ENCODE data around the gene NPTX1. TPM values are rescaled to one million over a fixed set of nuclear protein-coding genes. Genes with fewer than 3 reads are reported as not detected.

The NPTX1 gene
- total RNA-seq, 1 experiment from 2014 or later = not detected

DNA sequence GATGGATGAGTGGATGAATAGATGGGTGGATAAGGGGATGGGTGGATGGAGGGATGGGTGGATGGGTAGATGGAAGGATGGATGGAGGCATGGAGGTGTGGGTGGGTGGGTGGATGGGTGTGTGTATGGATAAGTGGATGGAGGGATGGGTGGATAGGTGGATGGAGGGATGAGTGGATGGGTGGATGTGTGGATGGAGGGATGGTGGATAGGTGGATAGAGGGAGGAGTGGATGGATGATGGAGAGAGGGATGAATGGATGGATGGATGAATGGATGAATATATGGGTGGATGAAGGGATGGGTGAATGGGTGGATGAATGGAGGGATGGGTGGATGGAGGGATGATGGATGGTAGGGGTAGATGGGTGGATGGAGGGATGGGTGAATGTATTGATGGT lies 27.5 kb upstream of the NPTX1 start:
- no peak for DNase-seq (ENCODE audit: low spot score)

DNA sequence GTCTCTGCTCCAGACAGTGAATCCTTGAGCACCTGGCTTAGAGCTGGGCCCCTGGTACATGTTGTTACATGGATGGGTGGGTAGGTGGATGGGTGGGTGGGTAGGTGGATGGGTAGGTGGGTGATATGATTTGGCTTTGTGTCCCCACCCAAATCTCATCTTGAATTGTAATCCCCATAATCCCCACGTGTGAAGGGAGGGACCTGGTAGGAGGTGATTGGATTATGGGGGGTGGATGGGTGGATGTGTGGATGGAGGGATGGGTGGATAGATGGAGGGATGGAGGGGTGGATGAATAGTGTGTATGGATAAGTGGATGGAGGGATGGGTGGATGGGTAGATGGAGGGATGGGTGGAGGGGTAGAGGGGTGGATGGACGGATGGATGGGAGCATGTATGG lies 26.6 kb upstream of the NPTX1 start:
- no peak for DNase-seq (ENCODE audit: low spot score)

DNA sequence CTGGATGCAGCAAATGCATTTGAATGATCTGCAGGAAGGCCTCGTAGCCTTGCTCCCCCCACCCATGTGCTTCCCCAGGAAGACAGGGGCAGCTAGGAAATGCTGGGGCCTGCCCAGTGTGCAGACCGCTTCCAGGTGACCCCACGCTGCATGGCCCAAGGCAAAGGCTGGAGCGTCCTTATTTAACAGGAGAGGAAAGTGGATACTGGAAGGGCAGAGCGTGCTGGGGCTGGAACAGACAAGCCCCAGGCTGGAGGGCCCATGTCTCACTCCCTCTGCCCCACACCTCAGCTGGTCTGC lies 26.1 kb upstream of the NPTX1 start:
- no peak for DNase-seq (ENCODE audit: low spot score)

DNA sequence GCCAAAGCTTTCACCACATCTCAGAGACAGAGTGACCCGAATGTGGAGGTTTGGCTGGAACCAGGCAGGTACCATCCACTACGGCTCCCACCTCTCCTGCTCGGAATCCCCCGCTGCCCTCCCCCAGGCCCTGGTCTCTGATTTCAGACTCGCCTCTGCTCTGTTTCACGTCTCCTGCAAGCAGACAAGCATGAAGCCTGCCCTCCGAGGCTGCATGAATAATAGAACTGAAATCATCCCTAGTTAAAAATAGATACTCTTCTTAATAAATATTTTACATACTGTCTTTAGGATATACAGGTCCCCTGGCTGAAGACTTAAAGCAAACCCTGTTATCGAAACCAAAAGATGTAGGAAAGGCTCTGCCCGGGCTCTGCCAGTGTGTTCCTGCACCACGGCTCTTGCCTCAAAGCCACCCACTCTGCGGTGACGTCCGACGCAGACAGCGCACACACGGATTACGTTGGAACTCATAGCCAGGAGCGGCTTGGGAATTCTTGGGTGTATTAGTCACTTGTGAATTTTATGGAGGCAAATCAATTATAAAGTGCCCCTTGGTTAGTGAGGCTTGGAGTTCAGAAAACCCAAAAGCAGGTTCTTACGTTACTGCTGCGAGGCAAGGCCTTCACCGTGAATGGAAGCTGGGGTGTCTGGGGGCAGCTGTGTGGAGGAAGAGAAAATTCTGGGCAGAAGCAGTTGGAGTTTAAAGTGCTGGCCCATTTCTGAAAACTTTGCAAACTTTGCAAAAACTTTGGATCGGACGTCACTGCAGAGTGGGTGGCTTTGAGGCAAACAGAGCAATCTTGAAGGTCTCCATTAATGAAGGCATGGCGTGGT lies 25.6 kb upstream of the NPTX1 start:
- DNase-seq (ENCODE audit: low spot score) = no peak

DNA sequence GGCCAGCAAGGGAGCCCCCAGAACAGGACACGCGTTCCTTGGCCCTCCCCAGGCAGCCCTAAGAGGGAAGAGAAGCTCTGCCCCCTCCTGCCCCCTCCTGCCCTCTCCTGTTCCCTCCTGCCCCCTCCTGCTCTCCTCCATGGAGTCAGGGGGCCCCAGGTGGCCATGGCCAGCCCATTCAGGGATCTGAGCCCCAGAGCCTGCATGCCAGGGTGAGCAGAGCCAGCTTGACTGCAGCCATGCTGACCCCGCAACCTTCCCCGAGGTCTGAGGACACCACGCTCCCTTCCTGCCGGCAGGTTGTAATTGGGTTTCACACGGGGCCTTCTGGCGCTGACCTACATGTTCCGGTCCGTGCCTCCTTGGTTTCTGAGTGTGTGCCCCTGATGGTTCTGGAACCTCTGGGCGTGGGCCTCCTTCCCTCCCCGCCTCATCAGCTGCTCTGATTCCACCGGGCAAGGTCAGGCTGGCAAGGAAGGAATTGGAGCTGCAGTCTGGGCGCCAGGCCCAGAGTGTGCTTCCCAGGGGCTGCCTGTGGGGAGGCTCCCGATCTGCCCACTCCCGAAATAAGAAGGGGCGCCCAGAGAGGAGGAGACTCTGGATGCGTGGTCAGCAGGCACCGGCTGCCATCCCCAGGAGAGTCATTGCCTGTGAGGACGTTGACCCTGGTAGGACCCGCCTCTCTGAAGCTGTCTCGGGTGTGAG lies 23.7 kb upstream of the NPTX1 start:
- no peak for DNase-seq (ENCODE audit: low spot score)

DNA sequence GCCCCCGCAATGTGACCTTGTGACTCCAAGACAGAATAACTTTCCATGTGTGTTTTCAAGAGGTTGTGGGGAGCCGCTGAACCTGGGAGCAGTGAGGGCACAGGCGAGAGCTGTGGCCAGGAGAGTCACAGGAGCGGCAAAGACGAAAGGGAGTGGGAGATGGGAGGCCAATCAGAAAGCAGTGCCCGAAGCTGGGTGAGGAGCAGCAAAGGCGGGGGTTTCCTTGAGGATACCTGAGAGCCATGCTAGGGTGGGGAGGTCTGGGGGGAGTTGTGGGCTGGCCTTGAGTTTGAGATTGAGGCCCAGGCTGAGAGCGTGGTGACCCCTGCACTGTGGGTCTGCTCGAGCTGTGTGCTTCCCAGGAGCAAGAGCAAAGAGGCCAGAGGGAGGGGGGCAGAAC lies 23.2 kb upstream of the NPTX1 start:
- DNase-seq (ENCODE audit: low spot score) = no peak

DNA sequence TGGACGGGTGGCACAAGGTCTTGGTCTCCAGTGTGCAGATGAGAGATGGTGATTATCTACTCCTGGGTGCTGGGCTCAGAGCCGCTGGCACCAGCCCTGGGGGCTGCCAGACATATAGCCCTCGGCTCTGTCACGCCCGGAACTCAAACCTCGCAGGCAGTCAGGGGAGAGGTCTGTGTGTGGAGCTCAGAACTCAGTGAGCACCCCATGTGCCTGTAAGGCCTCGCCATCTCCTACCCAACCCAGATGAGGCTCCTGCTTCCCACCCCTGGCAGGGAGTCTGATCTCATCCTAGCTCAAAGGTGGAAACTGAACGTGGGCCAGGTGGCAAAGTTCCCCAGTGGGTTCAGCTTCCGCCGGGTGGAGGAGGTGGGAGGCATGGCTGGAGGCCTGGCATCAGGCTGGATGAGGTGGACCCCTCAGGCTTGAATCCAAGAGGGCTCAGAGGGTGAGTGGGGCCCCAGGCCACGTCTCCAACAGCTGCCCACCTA lies 22.6 kb upstream of the NPTX1 start:
- DNase-seq (ENCODE audit: low spot score) = no peak

DNA sequence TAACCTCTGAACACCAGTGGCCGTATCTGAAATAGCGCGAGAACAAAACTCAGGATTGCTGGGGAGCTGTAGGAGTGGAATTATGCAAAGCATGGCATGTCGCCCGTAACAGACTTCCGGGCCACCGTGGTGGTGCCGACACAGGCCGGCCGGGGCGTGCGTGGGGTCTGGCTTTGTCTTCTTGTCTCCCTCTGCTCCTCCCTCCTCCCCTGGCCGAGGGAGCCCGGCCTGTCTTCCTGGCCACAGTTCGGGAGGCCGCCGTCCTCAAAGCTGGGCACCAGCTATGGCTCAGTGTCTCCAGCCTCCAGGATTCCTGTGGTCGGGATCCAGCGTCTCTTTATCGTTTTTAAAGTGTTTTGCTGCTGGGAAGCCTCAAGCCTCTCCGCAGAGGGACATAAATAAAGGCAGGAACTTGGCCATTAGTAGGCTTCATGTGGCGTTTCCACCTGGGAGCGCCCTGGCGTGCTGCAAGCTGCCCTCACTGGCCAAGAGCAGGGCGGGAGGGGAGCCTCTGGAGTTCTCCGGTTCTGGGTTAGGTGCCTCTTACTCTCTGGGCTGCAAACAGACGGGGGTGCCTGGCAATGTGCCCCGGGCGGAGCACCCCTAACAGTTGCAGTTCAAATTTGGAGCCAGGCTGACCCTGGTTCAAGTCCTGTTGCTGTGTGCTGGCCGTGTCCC lies 22.0 kb upstream of the NPTX1 start:
- no peak for DNase-seq (ENCODE audit: low spot score)

DNA sequence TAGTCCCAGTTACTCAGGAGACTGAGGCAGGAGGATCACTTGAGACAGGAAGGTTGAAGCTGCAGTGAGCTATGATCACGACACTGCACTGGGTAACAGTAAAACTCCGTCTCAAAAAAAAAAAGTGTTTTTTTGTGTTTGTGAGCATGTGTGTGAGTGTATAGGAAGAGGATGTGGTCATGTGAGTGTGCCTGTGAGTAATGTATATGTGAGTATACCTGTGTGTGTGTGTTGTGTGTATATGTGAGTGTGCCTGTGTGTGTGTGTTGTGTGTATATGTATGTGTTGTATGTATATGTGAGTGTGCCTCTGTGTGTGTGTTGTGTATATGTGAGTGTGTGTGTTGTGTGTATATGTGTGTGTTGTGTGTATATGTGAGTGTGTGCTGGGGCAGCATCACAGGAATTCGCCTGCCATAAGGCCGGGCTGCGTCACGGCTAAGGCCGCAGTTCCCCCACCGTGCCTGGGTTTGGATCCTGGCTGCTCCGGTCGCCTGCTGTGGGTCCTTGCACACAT lies 21.4 kb upstream of the NPTX1 start:
- DNase-seq (ENCODE audit: low spot score) = no peak

DNA sequence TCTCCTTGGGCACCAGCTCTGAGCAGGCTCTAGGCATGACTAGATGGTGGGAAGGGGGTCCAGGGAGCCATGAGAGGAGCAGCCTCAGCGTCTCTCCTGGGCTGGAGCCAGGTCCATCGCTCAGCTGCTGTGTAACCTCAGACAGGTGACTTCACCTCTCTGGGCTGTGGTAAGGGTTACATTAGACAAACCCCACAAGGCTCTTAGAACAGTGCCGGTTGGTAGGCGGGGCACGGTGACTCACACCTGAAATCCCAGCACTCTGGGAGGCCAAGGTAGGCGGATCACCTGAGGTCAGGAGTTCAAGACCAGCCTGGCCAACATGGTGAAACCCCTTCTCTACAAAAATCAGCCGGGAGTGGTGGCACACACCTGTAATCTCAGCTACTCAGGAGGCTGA lies 18.1 kb upstream of the NPTX1 start:
- no peak for DNase-seq (ENCODE audit: low spot score)

DNA sequence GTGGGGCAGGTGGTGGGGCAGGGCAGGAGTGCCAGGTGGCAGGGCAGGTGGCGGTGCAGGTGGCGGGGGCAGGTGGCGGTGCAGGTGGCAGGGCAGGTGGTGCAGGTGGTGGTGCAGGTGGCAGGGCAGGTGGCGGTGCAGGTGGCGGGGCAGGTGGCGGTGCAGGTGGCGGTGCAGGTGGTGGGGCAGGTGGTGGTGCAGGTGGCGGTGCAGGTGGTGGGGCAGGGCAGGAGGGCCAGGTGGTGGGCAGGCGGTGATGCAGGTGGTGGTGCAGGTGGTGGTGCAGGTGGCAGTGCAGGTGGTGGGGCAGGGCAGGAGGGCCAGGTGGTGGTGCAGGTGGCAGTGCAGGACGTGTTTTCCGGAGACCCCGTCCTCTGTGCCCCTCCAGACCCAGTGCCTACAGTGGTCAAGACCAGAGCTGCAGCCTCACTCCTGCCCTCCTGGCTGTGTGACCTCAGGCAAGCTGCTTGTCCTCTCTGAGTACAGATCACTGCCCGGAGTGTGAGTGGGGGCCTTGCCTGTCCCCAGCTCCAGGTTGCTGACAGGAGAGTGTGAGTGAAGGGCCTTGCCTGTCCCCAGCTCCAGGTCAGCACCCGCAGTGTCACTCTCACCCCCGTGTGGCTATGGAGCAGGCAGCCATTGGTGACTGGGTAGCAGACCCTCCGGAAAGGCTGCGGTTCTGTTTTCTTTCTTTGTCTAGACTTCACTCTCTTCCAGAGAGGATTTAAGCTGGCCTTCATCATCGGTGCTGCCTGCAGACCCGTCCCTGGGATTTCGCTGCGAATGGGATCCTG lies 16.1 kb upstream of the NPTX1 start:
- DNase-seq (ENCODE audit: low spot score) = no peak

DNA sequence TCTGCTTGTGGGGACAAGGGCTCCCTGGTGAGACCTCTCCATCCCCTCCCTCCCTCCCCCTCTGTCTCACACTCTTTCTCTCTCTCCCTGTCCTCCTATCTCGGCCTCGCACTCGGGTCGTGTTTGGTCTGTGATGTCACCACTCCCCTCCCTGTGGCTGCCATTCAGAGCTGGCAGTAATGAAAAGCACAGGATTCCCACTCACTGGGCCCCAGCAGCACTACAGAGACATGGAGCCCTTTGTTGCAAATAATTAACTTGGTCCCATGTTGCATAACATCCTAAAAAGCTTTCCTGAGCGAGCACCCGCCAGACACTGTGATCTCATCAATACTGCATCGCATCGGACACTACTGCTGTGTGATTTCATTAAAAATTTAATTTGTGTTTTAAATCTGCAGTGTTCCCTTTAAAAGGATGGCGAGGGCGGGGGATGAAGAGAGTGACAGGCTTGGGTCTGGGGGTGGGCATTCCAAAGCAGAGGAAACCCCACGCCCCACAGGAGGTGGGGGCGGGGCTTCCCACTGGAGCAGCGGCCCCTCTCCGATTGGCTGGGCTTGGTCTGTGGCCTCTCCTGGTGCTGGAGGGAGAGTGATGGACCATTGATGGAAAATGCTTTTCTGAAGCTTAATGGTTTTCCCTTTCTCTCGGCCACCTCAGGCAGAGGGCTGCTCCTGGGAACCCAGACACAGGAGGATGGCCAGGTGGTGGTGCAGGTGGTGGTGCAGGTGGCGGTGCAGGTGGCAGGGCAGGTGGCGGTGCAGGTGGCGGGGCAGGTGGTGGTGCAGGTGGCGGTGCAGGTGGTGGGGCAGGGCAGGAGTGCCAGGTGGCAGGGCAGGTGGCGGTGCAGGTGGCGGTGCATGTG lies 15.3 kb upstream of the NPTX1 start:
- DNase-seq (ENCODE audit: low spot score) = no peak

DNA sequence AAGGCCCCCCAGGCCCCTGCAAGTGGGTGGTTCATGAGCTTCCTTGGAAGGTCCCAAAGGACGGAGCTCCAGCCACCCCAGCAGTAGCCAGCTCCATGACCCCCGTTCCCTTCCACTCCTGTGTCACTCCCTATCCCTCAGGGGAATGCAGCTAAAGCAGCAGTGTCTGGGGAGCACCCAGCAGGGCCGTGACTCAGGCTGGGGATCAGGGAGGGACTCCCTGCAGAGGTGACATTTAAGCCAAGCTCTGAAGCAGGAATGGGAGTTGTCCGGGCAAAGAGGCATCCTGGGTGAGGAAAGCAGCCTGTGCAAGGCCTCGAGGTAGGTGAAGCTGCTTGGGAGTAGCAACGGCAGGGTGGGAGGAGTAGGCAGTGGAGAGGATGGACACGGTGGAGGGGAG lies 11.1 kb upstream of the NPTX1 start:
- no peak for DNase-seq (ENCODE audit: low spot score)

DNA sequence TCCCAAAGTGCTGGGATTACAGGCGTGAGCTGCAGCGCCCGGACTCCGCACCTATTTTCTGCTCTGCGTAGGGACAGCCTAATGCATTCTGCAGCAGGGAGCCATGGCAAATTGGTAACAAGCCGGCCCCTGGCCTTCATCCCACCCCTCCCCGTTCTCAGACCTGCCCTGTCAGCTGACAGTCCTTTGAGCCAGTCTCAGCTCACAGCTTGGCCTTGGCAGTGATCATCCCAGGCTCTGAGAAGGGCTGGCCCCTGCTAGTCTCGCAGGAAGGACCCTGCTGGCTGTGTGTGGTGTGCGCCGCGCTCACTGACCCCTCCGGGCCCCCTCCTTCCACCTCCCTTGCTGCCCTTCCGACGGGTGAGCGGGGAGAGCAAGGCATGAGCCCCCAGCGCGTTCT lies 10.3 kb upstream of the NPTX1 start:
- no peak for DNase-seq (ENCODE audit: low spot score)

DNA sequence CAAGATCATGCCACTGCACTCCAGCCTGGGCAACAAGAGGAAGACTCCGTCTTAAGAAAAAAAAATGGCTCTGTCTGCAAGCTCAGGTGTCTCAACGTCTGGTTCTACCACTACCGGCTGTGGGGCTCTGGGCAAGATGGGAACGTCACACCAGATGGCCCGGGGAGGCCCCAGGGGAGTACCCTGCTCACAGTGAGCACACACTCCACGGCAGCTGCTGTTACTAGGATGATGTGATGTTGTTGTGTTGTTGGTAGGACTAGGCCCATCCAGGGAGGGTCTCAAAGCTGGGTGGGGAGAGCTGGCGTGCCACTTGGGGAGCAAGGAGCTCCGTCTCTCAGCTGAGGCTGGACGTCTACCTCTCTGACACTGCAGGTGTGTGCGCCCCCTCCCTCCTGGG lies 9.4 kb upstream of the NPTX1 start:
- no peak for DNase-seq (ENCODE audit: low spot score)

DNA sequence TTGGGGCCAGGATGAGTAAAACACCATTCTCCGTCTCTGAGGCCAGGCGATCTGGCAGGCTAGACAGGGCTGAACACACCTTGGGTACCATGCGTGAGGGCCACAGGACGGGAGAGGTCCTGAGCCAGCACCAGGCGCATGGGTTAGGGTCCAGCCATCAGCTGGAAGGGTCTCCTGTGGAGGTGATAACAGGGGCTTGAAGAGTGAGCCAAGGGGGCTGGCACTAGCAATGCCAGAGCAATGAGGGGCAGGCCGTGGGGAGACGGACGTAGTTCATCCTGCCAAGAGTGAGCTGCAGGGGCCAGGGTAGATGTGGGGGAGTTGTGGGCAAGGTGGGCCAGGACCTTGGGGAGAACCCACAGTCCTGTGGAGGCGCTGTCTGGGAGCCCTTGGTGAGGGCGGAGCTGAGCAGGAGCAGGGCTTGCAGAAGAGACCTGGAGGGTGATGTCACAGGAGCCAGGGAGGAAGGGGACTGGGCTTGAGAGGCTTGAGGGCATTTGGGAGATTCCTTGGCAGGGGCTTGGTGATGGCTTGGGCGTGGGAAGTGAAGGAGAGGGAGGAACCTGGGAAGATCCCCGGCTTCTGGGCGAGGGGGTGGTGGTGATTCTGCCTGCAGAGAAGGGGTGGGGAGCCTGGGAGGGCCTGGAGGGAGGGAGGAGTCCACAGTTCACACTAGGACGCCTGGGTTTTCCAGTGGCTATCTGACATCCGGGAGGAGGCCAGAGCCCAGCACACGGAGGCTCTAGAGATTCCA lies 6.3 kb upstream of the NPTX1 start:
- peak; percentile 22 for DNase-seq (ENCODE audit: low spot score)

DNA sequence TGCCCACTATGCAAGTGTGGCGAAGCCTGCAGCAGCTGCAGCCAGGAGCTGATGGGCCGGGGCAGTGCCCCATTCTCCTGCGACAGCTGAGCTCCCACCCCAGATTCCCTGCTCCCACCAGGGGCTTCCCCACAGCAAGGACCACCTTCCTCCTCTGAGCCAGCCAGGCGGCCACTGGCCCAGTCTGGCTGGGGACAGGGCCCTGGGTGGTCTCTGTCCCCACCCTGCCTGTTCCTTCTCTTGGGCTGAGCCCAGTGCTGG lies 5.6 kb upstream of the NPTX1 start:
- no peak for DNase-seq (ENCODE audit: low spot score)

DNA sequence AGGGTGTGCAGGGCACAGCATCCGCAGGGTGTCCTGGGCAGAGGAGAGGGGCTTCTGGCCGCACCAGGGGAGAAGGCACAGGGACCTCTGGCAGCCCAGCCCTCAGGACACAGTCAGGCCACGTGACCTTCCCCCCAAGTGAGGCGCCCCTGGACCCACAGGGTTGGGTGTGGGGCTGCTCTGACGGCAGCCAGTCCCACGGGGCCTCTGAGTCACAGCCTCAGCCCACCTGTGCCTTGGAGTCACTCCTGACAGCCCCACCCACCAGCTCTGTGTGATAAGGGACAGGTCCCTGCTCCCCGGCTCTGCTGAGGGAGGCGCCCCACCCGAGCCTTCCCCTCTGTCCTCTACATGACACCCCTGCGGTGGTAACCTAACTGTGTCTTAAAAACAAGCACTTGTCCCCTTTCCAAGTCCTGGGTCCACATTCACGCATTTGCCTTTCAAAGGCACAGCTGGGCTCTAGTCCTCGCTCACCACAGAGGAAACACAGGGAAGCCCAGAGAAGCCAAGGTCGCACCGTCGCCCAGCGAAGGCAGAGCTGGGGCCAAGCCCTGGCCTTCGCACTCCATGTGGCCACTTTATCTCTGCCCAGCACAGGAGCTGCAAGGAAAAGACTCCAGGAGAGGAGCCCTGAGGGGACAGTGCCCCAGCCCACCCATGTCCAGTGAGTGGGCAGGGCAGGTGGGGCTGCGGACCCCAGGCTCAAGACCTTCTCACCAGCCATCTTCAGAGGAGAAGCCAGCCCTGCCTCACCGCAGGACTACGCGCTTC lies 5.1 kb upstream of the NPTX1 start:
- no peak for DNase-seq (ENCODE audit: low spot score)

DNA sequence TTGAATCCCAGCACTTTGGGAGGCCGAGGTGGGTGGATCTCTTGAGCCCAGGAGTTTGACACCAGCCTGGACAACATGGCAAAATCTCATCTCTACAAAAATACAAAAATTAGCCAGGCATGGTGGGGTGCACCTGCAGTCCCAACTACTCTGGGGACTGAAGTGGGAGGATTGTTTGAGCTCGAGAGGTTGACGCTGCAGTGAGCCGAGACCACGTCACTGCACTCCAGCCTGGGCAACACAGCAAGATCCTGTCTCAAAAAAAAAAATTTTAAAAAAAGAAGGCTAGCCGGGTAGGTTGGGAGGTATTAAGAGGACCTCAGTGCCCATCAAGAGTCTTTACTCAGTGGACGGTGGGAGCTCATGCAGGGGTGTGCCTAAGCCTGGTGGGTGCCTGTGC lies 3.8 kb upstream of the NPTX1 start:
- DNase-seq (ENCODE audit: low spot score) = no peak

DNA sequence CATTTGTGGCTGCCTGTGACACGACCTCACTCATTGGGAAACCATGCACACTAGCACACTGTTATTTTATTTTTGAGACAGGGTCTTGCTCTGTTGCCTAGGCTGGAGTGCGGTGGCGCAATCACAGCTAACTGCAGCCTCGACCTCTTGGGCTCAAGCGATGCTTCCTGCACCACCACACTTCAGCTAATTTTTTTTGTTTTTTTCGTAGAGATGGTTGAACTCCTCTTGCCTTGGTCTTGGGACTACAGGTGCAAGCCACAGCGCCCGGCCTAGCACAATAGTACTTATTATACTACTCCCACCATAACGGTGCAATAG lies 2.8 kb upstream of the NPTX1 start:
- no peak for DNase-seq (ENCODE audit: low spot score)
